CD4-positive, alpha-beta T cell (primary cell): ENCODE data around the gene CST11. TPM values are rescaled to one million over a fixed set of nuclear protein-coding genes. Genes with fewer than 3 reads are reported as not detected.

Experiments used
- ATAC-seq: fragments of 200-7000 bp; cut with Tn5 transposase; one replicate; pipeline ENCODE4 v1.10.0; 2022; ENCODE audit warnings: mild to moderate bottlenecking; ENCODE audit not compliant: poor library complexity
- CTCF ChIA-PET: fragments of 350-600 bp; sonication (Branson Sonifier 250); formaldehyde crosslinking; loops from one replicate; lab custom pipeline; 2021; ENCODE audit warnings: antibody characterized with exemption, inconsistent platforms; lab: Charles Lee
- POLR2A ChIA-PET: fragments of 350-600 bp; sonication (Branson Sonifier 250); formaldehyde crosslinking; loops from one replicate; lab custom pipeline; 2021; ENCODE audit warnings: antibody characterized with exemption, inconsistent platforms; lab: Charles Lee
- DNase-seq, 14 experiments: peaks; one replicate each; pipeline ENCODE4 v3.0.0-alpha.2; 2013 to 2020; ENCODE audit warnings: mixed read lengths in 2 of 14
- H3K27ac ChIP-seq, 2 donors: one replicate each; pipeline versions ENCODE4 v1.5.1 to v1.7.0; 2013; ENCODE audit warnings: low read length in 2 of 2, low read depth in 1 of 2, mild to moderate bottlenecking in 1 of 2
- H3K27me3 ChIP-seq, 2 experiments: 1 replicate in 1 of 2; 2 replicates in 1 of 2; pipeline versions ENCODE4 v1.6.1 to v1.7.0; 2013; ENCODE audit warnings: low read length in 2 of 2, control low read depth in 1 of 2, mild to moderate bottlenecking in 1 of 2, moderate library complexity in 1 of 2; ENCODE audit not compliant: insufficient read depth in 2 of 2, control insufficient read depth in 1 of 2
- H3K36me3 ChIP-seq: one replicate; pipeline ENCODE4 v1.6.1; 2013; ENCODE audit warnings: low read length, control low read depth; ENCODE audit not compliant: insufficient read depth
- H3K4me1 ChIP-seq: one replicate; pipeline ENCODE4 v1.6.1; 2013; ENCODE audit warnings: low read length, control low read depth; ENCODE audit not compliant: insufficient read depth
- H3K4me3 ChIP-seq: one replicate; pipeline ENCODE4 v1.5.1; 2013; ENCODE audit warnings: mild to moderate bottlenecking, low read length, moderate library complexity
- H3K9me3 ChIP-seq, 2 experiments: 1 replicate in 1 of 2; 2 replicates in 1 of 2; pipeline versions ENCODE4 v1.6.1 to v1.7.0; 2013; ENCODE audit warnings: low read length in 2 of 2, mild to moderate bottlenecking in 2 of 2, control low read depth in 1 of 2, moderate library complexity in 1 of 2; ENCODE audit not compliant: control insufficient read depth in 1 of 2, insufficient read depth in 1 of 2
- H3K27ac Mint-ChIP-seq: one replicate; pipeline ENCODE4 v1.8.0; 2020; ENCODE audit warnings: mixed read lengths
- H3K27me3 Mint-ChIP-seq: one replicate; pipeline ENCODE4 v1.8.0; 2021; ENCODE audit warnings: mixed read lengths
- H3K36me3 Mint-ChIP-seq: one replicate; pipeline ENCODE4 v1.8.0; 2021; ENCODE audit warnings: low read depth, mixed read lengths
- H3K4me1 Mint-ChIP-seq: one replicate; pipeline ENCODE4 v1.8.0; 2021; ENCODE audit warnings: low read depth, mixed read lengths
- H3K4me3 Mint-ChIP-seq: one replicate; pipeline ENCODE4 v1.8.0; 2020; ENCODE audit warnings: mild to moderate bottlenecking, mixed read lengths
- H3K9me3 Mint-ChIP-seq: one replicate; pipeline ENCODE4 v1.8.0; 2020; ENCODE audit warnings: mixed read lengths
- CTCF ChIP-seq: fragments of 200-600 bp; IDR thresholded peaks from one replicate; pipeline ENCODE4 v1.8.0; 2022; ENCODE audit warnings: antibody characterized with exemption, mild to moderate bottlenecking
- intact Hi-C, 2 experiments: fragments of 100-400 bp; cut with DNase I in 1 of 2; cut with micrococcal nuclease in 1 of 2; formaldehyde crosslinking; loops; one replicate each; pipeline versions ENCODE4 v1.15.1 to v1.9.0; 2023 to 2025; cut with DNase I, micrococcal nuclease
- total RNA-seq, 174 experiments: library from RNA in 2 of 174; stranded (reverse) in 2 of 174; gene quantifications; one replicate each; pipeline ENCODE4 v1.2.3 and lab custom pipeline; 2021 to 2026

The CST11 gene
- total RNA-seq, 2 experiments from 2014 or later: not detected

DNA sequence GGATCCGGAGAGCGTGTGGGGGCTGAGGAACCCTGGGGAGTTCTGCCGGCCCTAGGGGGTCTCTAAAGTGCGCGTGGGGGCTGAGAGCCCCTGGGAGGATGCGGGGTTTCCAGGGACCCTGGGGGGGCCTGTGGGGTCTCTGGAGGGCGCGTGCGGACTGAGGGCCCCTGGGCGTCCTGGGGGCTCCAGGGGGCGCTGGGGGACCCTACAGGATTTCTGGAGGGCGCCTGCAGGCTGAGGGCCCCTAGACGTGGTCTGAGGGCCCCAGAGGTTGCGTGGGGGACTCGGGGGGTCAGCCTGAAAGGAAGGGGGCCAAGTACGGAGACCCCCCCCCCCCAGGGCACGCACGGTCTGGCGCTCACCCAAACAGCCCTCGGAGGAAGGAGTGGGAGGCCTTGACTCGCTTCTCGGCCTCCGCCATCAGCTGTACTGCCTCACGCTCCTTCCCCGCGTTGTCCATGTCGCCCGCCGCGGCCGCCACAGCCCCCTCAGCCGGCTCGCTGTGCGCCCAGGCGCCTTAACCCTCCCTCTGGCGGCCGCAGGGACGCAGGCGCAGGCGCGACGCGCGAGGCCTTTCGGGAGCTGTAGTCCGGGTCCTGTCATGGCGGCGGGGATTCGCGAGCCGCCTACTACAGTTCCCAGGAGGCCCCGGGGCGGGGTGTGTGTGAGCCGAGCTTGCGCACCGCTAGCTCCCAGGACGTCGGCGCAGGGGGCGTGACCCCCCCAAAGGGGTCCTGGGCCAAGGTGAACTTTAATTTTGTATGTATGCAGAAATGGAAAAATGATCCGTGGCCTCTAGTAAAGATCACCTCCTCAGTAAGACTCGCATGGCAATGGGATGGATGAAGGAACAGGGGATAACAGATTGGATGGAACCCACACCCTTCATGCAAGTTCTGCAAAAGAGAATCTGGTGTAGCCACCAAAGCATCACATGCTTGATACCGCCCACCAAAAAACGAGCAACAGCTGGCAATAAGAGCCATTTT lies 31.4 kb downstream of the CST11 start, which contains the start of gene NAPB:
Gene NAPB (minus strand): TSS at position 546 of the 989 bp plus-strand sequence. CDS start 86 bp downstream, at position 460.
- intact Hi-C loops: loop anchor here (1.0 to 10.0 kb wide), 5 partner anchors 24 to 1634 kb away; partner anchors contain the start of genes ACSS1 (in 1 of the 2), APMAP (in 1 of the 2), GZF1 (in 1 of the 2) and NXT1 (in 1 of the 2)
- CTCF ChIA-PET: interaction anchor here (0.9 to 2.0 kb wide), 5 partner anchors 10 to 71 kb away, joined by 3 to 7 read pairs (median 4); no protein-coding TSS in a partner anchor
- DNase-seq (peak; percentile 86 to 95 (median 92)), ATAC-seq (peak; percentile 99)
- TF ChIP-seq CTCF: peak; percentile 48
- peak within 1 kb of the TSS; percentile 85 for H3K27ac Mint-ChIP-seq
- H3K36me3 Mint-ChIP-seq: peaks cover 4% of the 10 kb centered on the region
- H3K36me3 ChIP-seq: no peaks in the 10 kb centered on the region
- peaks cover 14% of the 10 kb centered on the region for H3K27me3 Mint-ChIP-seq
- POLR2A ChIA-PET: interaction anchor here (0.9 to 3.2 kb wide), 7 partner anchors 11 to 71 kb away, joined by 3 to 79 read pairs (median 4); partner anchors contain the start of genes GZF1 and NXT1
- peaks cover 40% of the 10 kb centered on the region for H3K4me1 Mint-ChIP-seq
- peaks cover 14% of the 10 kb centered on the region for H3K4me1 ChIP-seq
- H3K9me3 Mint-ChIP-seq: no peaks in the 10 kb centered on the region
- no peaks in the 10 kb centered on the region for H3K27me3 ChIP-seq
- H3K27ac ChIP-seq: peak within 1 kb of the TSS; percentile 36 to 49
- H3K4me3 Mint-ChIP-seq: peak within 1 kb of the TSS; percentile 93
- peak within 1 kb of the TSS; percentile 97 for H3K4me3 ChIP-seq
- no peaks in the 10 kb centered on the region for H3K9me3 ChIP-seq

DNA sequence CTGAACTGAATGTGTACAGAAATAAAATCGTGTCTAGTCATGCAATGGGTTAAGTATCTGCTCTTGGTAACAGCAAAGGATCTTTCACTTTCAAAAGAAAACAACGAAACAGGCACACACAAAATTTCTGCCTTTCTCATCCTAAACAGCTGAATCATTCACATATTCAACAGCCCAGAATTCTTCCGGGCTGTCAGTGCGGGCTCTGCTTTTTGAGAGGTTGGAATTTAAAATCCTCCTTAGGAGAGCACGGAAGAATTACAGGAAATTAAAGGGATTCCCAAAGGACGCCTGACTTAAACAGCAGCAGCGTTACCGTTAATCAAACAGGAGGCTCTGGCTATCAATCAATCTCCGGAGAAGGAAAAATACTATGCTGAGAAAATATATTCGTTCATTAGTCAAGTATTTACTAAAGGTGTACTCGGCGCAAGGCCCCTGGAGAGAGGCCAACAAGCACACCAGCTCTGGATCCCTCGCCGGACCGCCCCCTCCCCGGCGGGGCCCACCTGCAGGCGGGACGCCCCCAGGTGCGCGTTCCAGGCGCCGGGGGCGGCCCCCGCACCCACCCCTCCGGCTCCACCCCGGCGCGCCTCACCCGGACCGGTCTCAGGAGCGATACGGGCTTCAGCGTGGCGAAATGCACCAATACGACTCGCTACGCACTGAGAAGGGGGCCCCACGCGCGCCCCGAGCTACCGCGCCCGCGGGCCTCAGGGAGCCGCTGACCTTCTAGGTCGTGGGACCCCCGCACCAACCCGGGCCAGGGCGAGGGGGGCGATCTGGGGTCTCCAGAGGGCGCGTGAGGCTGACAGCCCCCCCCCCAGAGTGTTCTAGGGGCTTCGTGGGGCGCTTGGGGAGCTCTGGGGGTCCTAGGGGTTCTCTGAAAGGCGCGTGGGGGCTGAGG lies 32.4 kb downstream of the CST11 start:
- H3K4me3 Mint-ChIP-seq: peak overlapping the region; percentile 93
- ChIA-PET CTCF (interaction anchor here (0.6 to 2.5 kb wide), 2 partner anchors 70 to 102 kb away, joined by 4 to 18 read pairs; partner anchors contain the start of gene NXT1), POLR2A (interaction anchor here (2.8 to 3.2 kb wide), 3 partner anchors 59 to 70 kb away, joined by 23 to 79 read pairs (median 36); partner anchors contain the start of genes GZF1 and NXT1)
- TF ChIP-seq CTCF: no peak
- H3K4me1 Mint-ChIP-seq: peaks cover 46% of the 10 kb centered on the region
- no peaks in the 10 kb centered on the region for H3K9me3 Mint-ChIP-seq
- peaks cover 17% of the 10 kb centered on the region for H3K4me1 ChIP-seq
- ATAC-seq (peak; percentile 15), DNase-seq (peak; percentile 13 to 63 (median 32))
- H3K36me3 ChIP-seq: no peaks in the 10 kb centered on the region
- no peaks in the 10 kb centered on the region for H3K9me3 ChIP-seq
- peaks cover 4% of the 10 kb centered on the region for H3K36me3 Mint-ChIP-seq
- H3K4me3 ChIP-seq: peak overlapping the region; percentile 97
- peak overlapping the region; percentile 36 to 49 for H3K27ac ChIP-seq
- peak overlapping the region; percentile 85 for H3K27ac Mint-ChIP-seq
- intact Hi-C loops: loop anchor here in 1 of 2 experiments (1.0 to 10.0 kb wide), 4 partner anchors 23 to 1635 kb away; partner anchors contain the start of genes ACSS1, APMAP and GZF1
- peaks cover 11% of the 10 kb centered on the region for H3K27me3 Mint-ChIP-seq
- H3K27me3 ChIP-seq: no peaks in the 10 kb centered on the region
